ENCODE results near the gene C10orf62.

DNA sequence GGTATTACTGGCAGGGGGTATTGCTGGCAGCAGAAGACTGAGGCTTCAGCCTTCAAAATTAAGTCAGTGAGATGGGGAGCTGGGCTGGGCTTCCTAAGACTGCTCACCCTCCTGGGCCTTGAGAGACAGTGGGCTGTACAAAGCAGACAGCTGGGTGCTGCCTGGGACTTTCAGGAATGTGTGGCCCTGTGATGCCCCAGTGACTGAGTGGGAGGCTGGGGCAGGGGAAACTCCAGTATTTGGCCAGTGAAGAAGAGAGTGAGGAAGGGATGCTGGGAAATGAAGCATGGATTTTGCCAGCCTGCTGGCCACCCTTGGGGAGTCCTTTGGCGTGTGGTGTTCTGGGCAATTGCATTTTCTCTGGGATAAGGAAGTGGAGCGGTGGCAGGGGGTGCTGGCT is 16.5 kb upstream of the C10orf62 start:
- TF ChIP-seq, protein P1, sequence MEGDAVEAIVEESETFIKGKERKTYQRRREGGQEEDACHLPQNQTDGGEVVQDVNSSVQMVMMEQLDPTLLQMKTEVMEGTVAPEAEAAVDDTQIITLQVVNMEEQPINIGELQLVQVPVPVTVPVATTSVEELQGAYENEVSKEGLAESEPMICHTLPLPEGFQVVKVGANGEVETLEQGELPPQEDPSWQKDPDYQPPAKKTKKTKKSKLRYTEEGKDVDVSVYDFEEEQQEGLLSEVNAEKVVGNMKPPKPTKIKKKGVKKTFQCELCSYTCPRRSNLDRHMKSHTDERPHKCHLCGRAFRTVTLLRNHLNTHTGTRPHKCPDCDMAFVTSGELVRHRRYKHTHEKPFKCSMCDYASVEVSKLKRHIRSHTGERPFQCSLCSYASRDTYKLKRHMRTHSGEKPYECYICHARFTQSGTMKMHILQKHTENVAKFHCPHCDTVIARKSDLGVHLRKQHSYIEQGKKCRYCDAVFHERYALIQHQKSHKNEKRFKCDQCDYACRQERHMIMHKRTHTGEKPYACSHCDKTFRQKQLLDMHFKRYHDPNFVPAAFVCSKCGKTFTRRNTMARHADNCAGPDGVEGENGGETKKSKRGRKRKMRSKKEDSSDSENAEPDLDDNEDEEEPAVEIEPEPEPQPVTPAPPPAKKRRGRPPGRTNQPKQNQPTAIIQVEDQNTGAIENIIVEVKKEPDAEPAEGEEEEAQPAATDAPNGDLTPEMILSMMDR (IDR thresholded peaks at IDR 0.05), result no peak
- TF ChIP-seq POLR2A (IDR thresholded peaks at IDR 0.05) (no peak), POLR2AphosphoS5 (IDR thresholded peaks at IDR 0.05) (no peak)

Measured in transverse colon (tissue), 4 donors.